GM18511 (cell line): ENCODE results near the gene SAMD13.

Experiments
- ATAC-seq: cut with Tn5 transposase; IDR thresholded peaks from one replicate; pipeline ENCODE4 v1.9.1; 2021; ENCODE audit warnings: mild to moderate bottlenecking, moderate library complexity; ENCODE audit not compliant: unreplicated experiment

Gene SAMD13

DNA sequence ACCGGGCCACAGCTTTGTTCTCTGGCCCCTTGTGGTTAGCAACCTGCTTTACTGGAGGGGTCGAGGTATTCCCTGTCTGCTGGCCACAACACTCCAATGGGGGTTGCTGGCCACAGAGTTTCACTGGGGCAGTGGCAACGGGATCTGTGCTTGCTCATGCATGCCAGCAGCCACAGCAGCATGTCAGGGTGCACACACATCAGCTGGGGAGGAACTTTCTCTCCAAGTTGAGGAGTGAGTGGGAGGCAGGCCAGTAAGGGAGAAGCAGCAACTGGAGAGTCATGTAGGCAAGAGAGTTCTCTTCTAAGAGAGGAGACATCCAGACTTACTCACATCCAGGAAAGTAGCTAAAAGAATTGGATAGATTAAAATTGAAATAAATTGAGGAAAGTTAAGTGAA lies 38.0 kb downstream of the SAMD13 start:
- no peak for ATAC-seq

DNA sequence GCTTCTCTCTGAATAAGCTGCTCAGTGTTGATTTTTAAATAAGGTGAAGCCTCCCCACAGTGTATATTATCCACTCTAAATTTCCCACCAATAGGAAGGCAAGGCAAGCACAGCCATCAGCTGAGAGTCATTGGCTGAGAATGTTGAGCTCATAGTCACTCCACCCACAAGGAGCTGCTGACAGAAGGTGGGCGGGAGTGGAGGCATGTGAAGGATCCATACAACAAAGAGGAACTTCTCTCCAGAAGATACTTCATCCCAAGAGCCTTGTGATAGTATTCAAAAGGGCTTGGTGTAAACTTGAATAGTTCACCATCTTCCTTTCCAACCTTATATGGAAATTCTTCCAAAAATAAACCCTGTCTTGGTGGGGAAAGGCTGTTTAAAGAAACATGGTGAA lies 42.8 kb downstream of the SAMD13 start:
- no peak for ATAC-seq

DNA sequence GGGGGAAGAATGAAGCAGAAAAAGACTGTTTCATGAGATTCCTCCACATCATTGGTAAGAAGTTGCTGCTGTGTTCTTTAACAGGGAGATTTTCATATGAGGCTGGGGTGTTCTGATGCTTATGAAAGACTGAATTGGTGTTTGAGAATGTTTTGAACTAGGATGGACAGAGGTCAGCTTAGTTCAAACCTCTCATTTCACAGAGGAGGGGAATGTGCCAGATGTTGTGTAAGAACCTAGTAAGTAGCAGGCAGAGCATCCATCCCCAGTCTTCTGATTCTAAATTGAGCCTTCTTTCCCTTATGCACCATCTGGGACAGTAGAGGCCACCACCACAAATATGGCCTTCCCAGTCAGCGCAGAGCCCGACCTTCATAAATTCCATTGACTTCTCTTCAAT lies 43.7 kb downstream of the SAMD13 start:
- no peak for ATAC-seq

DNA sequence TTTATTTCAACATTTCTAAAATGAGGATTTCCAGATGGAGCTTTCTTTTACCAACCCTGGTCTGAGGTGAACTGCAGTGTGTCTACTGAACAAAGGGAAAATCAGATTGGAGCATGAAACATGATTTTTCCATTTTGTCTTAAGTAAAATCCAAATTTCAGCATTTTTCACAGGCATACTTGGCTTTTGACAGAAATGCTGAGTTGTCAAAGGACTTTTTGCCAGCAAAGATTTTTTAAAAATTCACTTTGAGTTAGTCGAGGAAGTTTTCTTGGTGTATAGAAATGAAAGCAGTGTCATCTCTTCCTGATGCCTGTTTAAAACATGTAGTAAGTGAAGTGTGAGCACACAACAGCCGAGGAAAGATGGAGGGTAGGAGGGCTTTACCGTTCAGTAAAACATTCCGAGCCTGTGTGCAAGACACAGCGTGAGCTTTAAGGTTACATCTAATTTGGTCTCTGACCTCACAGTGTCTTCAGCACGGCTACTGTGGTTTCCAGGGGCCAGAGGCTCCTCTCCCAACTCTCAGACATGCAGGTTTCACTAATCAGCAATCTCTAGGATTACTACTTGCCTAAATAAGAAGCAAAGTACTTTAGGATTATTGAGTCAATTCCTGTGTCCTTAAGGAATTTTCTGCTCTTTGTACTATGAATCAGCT lies 45.9 kb downstream of the SAMD13 start:
- ATAC-seq, result no peak

DNA sequence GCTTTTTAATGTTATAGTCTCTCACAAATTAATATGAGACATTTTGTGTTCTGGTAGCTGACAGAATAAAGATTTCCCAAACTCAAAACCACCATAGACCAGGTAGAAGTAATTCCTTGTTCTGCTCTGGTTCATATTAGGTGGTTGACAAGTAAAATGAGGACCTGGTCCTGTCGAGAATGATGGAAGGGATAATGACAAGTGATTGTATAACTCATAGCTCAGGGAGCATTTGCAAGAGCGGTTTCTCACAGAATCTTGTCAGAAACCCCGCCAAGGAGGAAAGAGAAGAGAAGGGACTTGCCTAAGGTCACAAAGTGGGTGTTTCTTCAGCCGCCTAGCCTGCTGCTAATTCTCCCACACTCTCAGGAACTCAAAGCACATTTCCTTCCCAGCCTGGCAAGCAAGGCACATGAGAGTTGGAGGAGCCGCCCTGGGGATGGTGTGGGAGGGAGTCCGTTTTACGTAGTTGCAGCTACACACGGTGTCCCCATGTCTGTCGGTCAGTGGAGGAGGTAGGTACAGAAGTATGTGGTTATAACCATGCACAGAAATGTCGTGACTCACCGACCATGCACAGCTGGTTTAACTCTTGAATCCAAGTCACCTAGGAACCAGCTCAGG lies 46.5 kb downstream of the SAMD13 start:
- ATAC-seq, result no peak

DNA sequence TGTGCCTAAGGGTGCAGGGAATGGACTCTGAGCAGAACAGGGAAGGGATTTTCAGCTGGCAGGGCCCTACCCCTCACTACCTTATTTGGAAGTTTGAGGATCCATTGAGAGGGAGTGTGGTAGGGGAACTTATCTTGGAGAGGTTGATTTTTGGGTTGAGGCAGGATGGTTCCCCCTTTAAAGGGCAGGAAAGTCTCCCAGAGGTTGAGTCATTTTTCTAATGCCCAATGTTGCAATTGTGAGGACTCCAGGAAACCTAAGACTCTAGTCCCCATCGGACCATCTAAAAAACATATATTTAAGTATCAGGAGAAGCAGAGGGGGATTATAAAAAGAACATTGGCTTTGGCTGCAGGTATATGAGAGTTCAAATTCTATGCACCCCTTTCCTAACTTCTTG lies 47.3 kb downstream of the SAMD13 start:
- ATAC-seq, result no peak

DNA sequence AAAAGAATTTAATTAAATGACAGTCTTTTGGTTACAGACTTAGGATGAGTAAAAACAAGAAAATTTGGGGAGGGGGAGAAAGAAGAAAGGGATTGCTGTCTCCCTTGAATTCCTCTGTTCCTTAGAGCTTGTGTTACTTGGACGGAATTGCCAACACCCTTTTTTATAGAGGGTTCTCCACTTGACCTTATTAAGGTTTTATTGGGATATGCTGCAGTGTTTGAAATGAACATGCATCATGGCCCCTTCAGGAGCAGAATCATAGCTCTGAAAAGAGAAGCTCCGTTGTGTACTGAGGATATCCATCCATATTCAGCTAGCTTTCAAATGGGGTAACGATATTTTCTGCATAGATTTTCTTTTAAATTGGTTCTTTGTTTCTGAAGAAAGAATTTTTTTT lies 48.6 kb downstream of the SAMD13 start:
- no peak for ATAC-seq

DNA sequence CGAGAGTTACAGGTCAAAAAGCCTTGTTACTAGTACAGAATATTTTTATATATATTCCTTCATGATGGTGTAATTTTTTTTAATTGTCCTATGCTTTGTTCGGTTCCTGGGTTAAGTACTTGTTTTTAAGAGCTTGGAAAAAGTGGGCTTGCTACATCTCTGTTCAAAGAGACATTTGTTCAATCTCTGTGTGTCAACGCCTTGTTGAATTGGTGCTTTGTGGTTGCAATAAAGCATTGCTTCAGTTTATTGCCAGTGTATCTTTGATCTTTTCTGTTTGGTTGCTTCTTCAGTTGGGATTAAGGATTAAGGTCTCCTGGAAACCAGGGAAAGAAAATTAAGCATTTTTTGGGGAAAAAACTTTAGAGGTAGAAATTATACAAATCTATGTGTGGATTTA lies 49.0 kb downstream of the SAMD13 start:
- ATAC-seq, result no peak

DNA sequence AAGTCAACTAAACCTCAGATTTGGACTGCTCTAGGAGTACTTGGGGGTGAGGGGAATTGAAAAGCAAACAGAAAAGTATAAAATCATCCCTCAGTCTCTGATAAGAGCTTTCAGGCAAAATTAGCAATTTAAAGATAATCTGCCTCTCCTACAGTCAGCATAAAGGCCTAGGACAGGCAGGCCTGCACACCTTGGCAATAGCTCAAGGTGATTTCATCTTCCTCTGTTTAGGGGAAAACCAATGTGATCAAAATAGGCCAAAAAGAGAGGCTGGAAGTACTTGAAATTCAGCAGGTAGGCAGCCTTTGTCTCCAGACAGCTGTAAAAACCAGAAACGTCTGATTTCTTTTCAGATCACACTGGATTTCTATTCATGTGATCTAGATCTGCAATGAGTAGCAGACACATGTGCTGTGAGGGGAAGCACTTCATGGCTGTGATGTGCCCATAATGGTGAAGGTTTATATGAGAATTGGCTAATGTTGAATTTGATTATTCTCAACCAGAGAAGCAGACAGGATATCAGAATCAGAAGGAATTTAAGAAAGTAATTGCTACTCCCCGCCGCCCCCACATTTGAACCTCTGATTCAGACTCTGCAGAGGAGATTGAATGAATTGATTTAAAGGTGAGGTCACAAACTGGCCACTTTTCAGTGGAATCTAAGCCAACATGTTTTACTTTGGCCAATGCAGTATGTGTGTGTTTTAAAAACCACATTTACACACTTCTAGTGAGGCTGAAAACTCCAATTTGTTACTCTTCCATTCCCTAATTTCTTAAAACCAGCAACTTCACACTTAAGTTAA lies 51.0 kb downstream of the SAMD13 start:
- ATAC-seq, result no peak

DNA sequence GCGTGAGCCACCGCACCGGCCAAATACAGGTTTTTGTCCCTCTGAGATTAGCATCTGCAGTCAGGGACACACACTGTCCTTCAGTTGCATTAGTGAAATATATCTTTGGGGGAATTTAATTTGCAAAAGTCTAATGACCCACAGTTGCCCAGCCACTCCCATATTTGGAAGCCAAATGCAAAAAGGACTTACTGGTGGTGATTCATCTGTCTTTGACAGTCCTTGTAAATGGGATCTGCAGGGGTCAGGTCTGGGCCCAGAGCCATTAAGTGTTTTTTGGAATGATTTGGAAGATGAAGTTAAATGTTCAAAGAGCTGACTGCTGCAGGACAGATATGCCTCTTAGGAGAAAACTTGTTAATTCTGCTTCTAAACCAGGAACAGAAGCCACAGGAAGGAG lies 52.2 kb downstream of the SAMD13 start:
- ATAC-seq, result no peak

DNA sequence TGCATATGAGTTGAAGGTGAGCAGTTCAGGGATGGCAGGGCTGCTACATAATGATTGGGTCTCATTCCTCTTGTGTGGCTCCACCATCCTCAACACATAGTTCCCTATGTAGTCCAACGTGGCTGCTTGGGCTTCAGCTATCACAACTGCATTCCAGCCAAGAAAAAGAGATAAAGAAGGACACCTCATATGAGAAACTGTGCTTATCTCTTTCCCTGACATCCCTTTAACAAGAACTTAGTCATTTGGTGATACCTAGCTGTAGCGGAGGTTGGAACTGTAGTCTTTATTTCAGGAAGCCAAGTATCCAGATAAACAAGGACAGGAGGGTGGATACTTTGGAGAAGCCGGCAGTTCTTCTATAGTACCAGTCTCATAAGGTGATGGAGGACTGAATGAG lies 54.0 kb downstream of the SAMD13 start:
- ATAC-seq, result no peak

DNA sequence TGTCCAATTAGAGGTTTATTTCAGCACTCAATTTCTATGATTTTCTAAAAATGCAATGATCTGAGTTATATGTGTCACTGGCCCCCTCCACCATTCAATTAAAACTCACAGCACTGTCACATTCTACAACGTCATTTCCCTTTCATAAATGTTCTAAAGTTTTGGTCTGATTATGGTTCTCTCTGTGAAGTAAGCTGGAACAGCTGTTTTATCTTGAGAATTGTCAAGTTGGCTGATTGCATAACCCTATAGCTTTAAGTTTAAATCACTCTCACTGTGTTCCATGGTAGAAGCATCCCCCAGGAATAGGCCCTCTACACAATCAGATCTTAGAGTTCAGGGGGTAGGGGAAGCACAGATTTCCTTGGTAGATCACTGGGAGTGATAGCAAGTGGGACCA lies 55.4 kb downstream of the SAMD13 start:
- ATAC-seq, result no peak

DNA sequence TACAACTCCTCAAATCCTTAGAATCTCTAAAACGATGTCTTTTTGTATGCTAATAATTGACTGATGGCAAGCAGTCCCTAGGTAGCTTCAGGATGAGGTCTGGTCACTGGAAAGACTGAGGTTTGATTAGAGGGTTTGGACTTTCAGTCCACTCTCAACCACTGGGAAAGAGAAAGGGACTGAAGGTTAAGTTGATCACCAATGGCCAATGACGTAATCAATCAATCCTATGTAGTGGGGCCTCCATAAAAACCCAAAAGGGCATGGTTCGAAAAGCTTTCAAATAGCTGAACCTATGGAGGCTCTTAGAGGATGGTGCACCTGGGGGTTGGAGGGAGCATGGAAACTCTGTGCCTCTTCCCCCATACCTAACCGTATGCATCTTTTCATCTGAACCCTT lies 57.2 kb downstream of the SAMD13 start:
- no peak for ATAC-seq

DNA sequence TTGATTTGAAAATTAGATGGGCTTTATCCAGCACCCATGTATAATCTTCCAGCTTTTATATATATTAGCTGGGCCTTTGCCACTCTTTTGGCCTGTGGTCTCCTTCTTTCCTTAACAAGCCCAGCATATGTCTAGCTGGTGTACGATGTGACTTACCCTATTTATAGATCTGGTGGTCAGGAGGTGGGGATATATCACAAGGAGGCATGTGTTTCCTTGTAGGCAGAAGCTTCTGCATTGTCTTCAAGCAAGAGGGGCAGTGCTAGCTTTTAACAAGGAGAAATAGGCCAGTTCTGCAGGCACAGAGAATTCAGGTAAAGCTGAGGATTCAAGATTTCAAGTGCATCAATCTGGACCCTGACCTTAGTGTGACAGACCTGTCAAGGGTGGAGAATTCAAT lies 58.8 kb downstream of the SAMD13 start:
- ATAC-seq, result no peak

DNA sequence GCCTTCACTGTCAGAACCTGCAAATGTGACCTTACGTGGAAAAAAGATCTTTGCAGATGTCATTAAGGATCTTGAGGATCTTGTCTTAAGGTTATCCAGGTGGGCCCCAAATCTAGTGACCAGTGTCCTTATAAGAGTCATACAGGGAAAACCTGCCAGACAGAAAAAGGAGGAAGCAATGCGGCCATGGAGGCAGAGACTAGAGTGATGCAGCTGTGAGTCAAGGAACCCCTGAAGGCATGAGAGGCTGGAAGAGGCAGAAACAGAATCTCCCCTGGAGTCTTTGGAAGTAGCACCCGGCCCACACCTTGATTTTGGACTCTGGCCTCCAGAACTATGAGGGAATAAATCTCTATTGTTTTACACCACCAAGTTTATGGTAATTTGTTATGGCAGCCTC lies 60.3 kb downstream of the SAMD13 start:
- no peak for ATAC-seq

DNA sequence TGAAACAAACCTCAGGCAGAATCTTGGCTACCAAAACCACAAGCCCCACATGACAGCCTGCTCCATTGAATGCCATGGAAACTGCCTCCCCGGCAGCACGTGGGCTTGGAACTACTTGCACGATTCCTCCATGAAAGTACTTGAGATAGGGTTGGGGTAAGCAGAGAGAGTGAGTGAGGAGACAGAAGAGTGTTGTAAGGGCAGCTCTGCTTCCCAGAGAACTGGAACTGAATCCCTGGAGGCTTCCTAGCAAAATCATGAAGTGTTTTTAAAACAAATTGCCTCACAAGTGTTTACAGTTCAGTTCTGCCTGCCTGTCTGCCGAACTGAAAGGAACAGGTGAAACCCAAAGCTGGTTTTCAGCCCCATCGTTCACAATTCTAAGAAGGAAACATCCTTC lies 61.5 kb downstream of the SAMD13 start:
- ATAC-seq, result no peak

DNA sequence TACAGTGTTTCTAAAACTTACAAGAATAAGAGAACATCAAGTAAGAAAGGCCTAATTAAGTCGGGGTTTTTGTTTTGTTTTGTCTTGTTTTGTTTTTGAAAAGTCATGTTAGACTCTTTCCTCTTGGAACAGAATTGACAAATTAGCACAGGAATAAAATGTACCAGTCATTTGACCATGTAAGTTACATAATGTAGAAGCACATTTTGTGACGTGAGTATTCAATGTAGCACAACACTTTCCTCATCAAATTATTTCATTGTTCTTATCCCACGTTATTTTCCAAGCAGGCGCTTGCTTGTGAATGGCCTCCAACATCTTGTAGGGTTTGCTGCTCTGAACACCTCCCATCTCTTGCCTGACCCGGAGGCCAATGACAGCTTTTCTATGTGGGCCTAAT lies 62.1 kb downstream of the SAMD13 start:
- ATAC-seq, result no peak

DNA sequence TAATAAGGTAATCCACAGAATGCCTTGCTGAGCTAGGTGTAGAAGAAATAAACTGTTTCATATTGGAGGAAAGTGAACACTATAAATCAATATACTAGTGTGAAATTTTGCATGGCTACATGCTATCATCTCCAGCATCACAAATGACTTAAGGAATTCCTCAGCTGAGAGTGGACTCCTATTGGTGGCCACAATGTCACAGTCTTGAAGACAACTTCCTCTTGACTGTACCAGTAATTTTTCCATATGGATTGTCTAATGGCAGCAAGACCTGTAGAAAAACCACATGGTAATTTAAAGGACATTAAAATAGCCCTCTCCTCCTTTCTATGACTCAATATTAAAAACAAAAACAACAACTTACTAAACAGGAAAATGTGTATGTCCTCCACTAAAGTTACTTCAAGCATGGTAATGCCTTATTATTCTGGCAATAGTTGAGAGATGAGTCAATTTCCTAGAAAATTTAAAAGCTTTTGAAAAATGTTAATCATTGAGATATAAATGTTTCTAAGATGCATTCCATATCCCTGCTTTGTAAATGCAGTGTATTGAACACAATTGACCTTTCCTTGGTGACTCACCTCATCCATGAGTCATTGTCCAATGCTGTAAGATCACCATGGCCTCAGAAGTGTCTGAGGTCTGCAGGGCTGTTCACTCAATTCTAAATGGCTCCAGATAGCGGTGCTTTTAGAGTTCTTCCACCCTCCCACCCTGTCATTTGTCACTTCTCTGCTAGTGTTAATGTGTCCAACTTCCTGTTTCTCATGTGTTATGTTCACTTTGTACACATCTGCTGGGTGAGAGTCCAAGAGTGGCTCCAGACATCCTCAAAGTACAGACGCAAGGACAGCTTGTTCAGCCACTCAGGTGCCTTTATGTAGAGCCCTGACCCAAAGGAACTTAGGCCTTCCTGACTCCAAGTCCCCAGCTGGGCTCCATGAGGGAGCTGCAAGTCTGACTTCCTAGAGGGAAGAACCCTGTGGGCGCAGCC lies 64.0 kb downstream of the SAMD13 start:
- peak; percentile 62 for ATAC-seq

DNA sequence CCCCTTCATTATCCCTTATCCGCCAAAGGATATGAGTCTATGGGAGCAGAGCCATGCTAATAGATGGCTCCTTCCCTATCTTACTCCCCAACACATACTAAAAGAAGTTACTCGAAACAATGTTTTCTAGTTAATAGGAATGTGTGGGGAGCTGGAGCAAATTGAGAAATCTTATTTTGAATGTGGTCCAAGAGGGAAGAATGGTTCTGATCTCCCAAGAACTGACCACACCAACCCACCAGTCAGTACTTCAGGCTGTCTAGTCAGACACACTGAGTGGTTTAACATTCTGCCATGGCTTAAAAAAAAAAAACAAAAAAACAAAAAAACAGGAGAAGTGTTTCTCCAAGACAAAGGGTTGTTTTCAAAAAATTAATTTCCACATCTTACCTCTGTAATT lies 65.3 kb downstream of the SAMD13 start:
- no peak for ATAC-seq

DNA sequence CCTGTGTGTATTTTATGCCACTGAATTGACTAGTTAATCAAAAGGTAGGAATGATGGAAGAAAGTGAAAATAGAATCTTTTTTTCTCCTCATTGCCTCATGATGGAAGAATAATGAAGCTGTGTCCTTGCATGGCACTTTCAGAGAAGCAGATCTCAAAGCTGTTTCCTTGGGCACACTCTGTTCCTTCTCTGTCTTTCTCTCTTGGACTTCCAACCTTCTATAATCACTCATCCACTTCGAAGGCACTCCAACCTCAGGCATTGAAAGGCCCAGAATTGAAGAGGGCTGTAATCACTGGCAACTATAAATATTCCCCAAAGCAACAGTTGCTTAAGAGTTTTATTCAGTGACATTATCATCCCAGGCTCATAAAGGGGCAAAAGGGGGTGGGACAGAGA lies 65.7 kb downstream of the SAMD13 start:
- no peak for ATAC-seq

DNA sequence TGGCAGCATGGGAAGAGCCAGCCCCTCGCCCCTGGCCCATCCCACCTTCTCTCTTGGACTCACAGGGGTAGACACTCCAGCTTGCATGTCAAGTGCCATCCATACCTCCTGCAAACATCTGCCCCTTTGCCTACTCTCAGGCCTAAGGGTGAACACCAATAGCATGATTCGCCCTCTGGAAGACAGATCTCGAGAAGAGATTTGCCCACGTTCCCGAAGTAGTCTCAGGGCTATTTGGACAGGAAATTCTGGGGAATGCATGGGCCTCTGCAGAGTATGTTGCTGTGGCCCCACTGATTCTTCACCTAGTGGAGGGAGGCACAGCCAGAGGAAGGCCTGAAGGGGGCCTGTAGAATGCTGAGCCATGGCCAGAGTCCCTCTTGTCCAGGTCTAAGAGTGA lies 66.9 kb downstream of the SAMD13 start:
- ATAC-seq, result no peak
